M059J (cell line): ENCODE data around the gene MED13L. TPM values are rescaled to one million over a fixed set of nuclear protein-coding genes. Genes with fewer than 3 reads are reported as not detected.

Source experiments
- DNase-seq: peaks from one replicate; pipeline ENCODE4 v3.0.0-alpha.2; 2012; ENCODE audit warnings: low read depth
- total RNA-seq: library from RNA; depleted of rRNA; stranded (reverse); fragments of >200 nt; shearing (Covaris generic); gene quantifications from 2 replicates; pipeline ENCODE4 v1.2.3, GENCODE V29; 2014

MED13L gene
- total RNA-seq, 1 experiment from 2014 or later, result 53.0 TPM

GRCh38 chr12:116182359-116183063, 95.0 kb downstream of the MED13L start:
- no peak for DNase-seq

- no peak for DNase-seq
Observed at GRCh38 chr12:116180448-116180847, 97.0 kb downstream of the MED13L start.

- no peak for DNase-seq
Observed at GRCh38 chr12:116179384-116179783, 98.1 kb downstream of the MED13L start.

- DNase-seq, result no peak
Observed at GRCh38 chr12:116177017-116177416, 100.5 kb downstream of the MED13L start.

GRCh38 chr12:116174904-116175303, 102.6 kb downstream of the MED13L start:
- DNase-seq, result no peak

- DNase-seq, result no peak
Observed at GRCh38 chr12:116174006-116174405, 103.5 kb downstream of the MED13L start.

- no peak for DNase-seq
Observed at GRCh38 chr12:116172224-116172849, 105.2 kb downstream of the MED13L start.

GRCh38 chr12:116171549-116171948, 105.9 kb downstream of the MED13L start:
- DNase-seq, result no peak

- DNase-seq, result no peak
Observed at GRCh38 chr12:116169071-116169470, 108.4 kb downstream of the MED13L start.

GRCh38 chr12:116166306-116166705, 111.2 kb downstream of the MED13L start:
- DNase-seq, result peak; percentile 13

GRCh38 chr12:116165036-116165425, 112.5 kb downstream of the MED13L start:
- DNase-seq, result peak; percentile 86

- peak; percentile 38 for DNase-seq
Observed at GRCh38 chr12:116164250-116165035, 113.0 kb downstream of the MED13L start.

- no peak for DNase-seq
Observed at GRCh38 chr12:116162071-116162470, 115.4 kb downstream of the MED13L start.

- no peak for DNase-seq
Observed at GRCh38 chr12:116161588-116161987, 115.9 kb downstream of the MED13L start.

- DNase-seq, result no peak
Observed at GRCh38 chr12:116160883-116161458, 116.5 kb downstream of the MED13L start.

- peak; percentile 65 for DNase-seq
Observed at GRCh38 chr12:116160231-116160630, 117.3 kb downstream of the MED13L start.

- DNase-seq, result no peak
Observed at GRCh38 chr12:116159593-116160200, 117.8 kb downstream of the MED13L start.

GRCh38 chr12:116159175-116159574, 118.3 kb downstream of the MED13L start:
- peak; percentile 57 for DNase-seq

- DNase-seq, result no peak
Observed at GRCh38 chr12:116157845-116158267, 119.6 kb downstream of the MED13L start.

- no peak for DNase-seq
Observed at GRCh38 chr12:116156614-116157013, 120.9 kb downstream of the MED13L start.

GRCh38 chr12:116155383-116155782, 122.1 kb downstream of the MED13L start:
- DNase-seq, result no peak

GRCh38 chr12:116153983-116154382, 123.5 kb downstream of the MED13L start:
- no peak for DNase-seq
